SK-N-MC (cell line): ENCODE data around the gene ORM1.

Experiments
- EZH2 ChIP-seq: fragments of 200-600 bp; sonication (generic); IDR thresholded peaks from one replicate; pipeline ENCODE4 v1.6.1; 2017; ENCODE audit warnings: antibody characterized with exemption
- POLR2AphosphoS5 ChIP-seq: IDR thresholded peaks from 2 replicates; pipeline ENCODE4 v1.6.1; 2012; ENCODE audit warnings: mild to moderate bottlenecking, low read depth, low read length, borderline replicate concordance

DNA sequence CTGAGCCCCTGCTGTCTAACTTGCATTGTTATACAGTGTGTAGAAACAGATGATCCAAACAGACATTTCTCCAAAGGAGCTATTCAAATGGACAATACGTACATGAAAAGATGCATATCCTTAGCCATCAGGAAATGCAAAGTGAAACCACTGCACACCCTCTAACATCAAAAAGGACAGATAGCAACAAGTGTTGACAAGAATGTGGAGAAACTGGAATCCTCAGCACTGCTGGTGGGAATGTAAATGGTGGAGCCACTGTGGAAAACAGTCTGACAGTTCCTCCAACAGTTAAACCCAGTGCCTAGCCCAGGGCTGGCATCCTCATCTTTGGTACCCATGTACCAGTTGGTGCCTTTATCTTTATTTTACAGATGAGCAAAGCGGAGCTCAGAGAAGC lies 15.3 kb downstream of the ORM1 start:
- TF ChIP-seq POLR2AphosphoS5 (no peak), EZH2 (no peak)
